HepG2 (cell line): ENCODE results near the gene EPB41L1.

Source experiments
- EP300 ChIP-seq, 3 experiments: sonication (generic) in 1 of 3; formaldehyde crosslinking in 1 of 3; IDR thresholded peaks; 2 replicates each; pipeline versions ENCODE4 v1.5.1 to v1.6.1; 2011 to 2020; ENCODE audit warnings: low read depth in 2 of 3, low read length in 2 of 3, borderline replicate concordance in 1 of 3, improper control_type of control experiment in 1 of 3, mild to moderate bottlenecking in 1 of 3, missing genetic modification reagents in 1 of 3, moderate library complexity in 1 of 3
- MIXL1 ChIP-seq: IDR thresholded peaks from 2 replicates; pipeline ENCODE4 v1.6.1; 2016
- PAWR ChIP-seq: sonication (generic); formaldehyde crosslinking; IDR thresholded peaks from 2 replicates; pipeline ENCODE4 v1.4.0; 2020; ENCODE audit warnings: missing genetic modification reagents, mild to moderate bottlenecking, borderline replicate concordance
- TF ChIP-seq, protein P1 (sequence below): IDR thresholded peaks from 2 replicates; pipeline ENCODE4 v1.6.1; 2016; ENCODE audit warnings: missing compliant biosample characterization, missing genetic modification reagents, borderline replicate concordance
- TF ChIP-seq, protein P2 (sequence below): fragments of 450-650 bp; IDR thresholded peaks from 2 replicates; pipeline ENCODE4 v1.6.1; 2016
- TF ChIP-seq, protein P3 (sequence below): sonication (generic); formaldehyde crosslinking; IDR thresholded peaks from 2 replicates; pipeline ENCODE4 v1.4.0; 2020; ENCODE audit warnings: missing genetic modification reagents, mild to moderate bottlenecking, borderline replicate concordance

DNA sequence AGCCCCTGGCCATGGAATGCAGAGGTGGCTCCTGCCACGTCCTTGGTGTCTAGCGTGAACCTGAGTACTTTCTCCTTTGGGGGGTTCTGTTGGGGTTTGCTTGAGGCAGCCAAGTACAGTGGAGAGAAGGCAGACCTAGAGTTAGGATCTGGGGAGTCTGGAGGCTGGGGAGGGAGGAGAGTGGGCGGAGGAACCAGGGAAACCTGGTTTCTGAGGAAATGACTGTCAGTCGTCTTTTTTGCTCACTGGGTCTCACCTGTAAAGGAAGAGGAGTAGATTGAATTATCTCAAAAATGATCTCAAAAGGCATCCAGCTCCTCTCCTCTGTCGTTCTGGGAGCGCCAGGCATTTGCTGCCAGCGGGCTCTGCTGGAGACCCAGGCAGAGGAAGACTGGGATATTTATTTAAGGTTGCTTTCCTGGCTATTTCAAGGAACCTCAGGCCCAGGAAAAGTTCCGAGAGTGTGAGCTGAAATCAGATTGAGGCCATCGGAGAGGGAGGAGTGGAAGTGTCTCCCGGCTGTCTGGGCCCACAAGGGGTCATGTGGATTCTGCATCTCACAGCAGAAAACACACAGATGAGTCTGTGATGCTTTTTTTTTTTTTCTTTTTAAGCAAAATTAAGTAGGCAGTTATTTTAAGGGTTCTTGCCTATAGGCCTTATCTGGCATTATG is 16.1 kb downstream of the EPB41L1 start:
- TF ChIP-seq PAWR (CRISPR knock-in tag) (no peak), MIXL1 (CRISPR knock-in tag) (no peak), EP300 (IDR thresholded peaks at IDR 0.05; ENCODE audit: low read depth in 2 of 2, low read length in 2 of 2) (no peak), EP300 (CRISPR knock-in tag; IDR thresholded peaks at IDR 0.05; ENCODE audit: borderline replicate concordance) (no peak)
- TF ChIP-seq, protein P1, sequence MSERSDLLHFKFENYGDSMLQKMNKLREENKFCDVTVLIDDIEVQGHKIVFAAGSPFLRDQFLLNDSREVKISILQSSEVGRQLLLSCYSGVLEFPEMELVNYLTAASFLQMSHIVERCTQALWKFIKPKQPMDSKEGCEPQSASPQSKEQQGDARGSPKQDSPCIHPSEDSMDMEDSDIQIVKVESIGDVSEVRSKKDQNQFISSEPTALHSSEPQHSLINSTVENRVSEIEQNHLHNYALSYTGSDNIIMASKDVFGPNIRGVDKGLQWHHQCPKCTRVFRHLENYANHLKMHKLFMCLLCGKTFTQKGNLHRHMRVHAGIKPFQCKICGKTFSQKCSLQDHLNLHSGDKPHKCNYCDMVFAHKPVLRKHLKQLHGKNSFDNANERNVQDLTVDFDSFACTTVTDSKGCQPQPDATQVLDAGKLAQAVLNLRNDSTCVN (CRISPR knock-in tag), result no peak
- TF ChIP-seq, protein P2, sequence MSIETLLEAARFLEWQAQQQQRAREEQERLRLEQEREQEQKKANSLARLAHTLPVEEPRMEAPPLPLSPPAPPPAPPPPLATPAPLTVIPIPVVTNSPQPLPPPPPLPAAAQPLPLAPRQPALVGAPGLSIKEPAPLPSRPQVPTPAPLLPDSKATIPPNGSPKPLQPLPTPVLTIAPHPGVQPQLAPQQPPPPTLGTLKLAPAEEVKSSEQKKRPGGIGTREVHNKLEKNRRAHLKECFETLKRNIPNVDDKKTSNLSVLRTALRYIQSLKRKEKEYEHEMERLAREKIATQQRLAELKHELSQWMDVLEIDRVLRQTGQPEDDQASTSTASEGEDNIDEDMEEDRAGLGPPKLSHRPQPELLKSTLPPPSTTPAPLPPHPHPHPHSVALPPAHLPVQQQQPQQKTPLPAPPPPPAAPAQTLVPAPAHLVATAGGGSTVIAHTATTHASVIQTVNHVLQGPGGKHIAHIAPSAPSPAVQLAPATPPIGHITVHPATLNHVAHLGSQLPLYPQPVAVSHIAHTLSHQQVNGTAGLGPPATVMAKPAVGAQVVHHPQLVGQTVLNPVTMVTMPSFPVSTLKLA, result no peak
- TF ChIP-seq, protein P3, sequence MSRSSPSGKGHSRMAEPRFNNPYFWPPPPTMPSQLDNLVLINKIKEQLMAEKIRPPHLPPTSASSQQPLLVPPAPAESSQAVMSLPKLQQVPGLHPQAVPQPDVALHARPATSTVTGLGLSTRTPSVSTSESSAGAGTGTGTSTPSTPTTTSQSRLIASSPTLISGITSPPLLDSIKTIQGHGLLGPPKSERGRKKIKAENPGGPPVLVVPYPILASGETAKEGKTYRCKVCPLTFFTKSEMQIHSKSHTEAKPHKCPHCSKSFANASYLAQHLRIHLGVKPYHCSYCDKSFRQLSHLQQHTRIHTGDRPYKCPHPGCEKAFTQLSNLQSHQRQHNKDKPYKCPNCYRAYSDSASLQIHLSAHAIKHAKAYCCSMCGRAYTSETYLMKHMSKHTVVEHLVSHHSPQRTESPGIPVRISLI, result no peak
